IPS DF 6.9 (cell line): ENCODE results near the gene PCYT1A.
"Not testable (repeated sequence)": the region's sequence is repeated elsewhere in the genome, so short reads cannot be mapped to it uniquely, and the experiment has no call there.

Experiments used
- DNase-seq: peaks from one replicate; pipeline ENCODE4 v3.0.0-alpha.2; 2013; ENCODE audit warnings: low read depth, low spot score
- H3K27ac ChIP-seq: one replicate; pipeline ENCODE4 v1.5.1; 2013; ENCODE audit warnings: low read length, control low read depth
- H3K27me3 ChIP-seq: 2 replicates; pipeline ENCODE4 v1.6.1; 2013; ENCODE audit warnings: mild to moderate bottlenecking, low read length; ENCODE audit not compliant: control insufficient read depth, insufficient read depth
- H3K36me3 ChIP-seq: 2 replicates; pipeline ENCODE4 v1.6.1; 2013; ENCODE audit warnings: low read length; ENCODE audit not compliant: control insufficient read depth, insufficient read depth
- H3K4me1 ChIP-seq: 2 replicates; pipeline ENCODE4 v1.6.1; 2013; ENCODE audit warnings: low read length; ENCODE audit not compliant: control insufficient read depth, insufficient read depth
- H3K4me3 ChIP-seq: 2 replicates; pipeline ENCODE4 v1.5.1; 2013; ENCODE audit warnings: mild to moderate bottlenecking, low read length
- H3K9me3 ChIP-seq: 2 replicates; pipeline ENCODE4 v1.6.1; 2013; ENCODE audit warnings: low read length, inconsistent platforms; ENCODE audit not compliant: control insufficient read depth, insufficient read depth
- WGBS: extraction: QIAGEN DNeasy Blood & Tissue Kit; methylation state at CpG from one replicate; pipeline ENCODE4 v1.1.7; 2013; ENCODE audit warnings: mixed read lengths, missing lambda C conversion rate; ENCODE audit not compliant: insufficient read length, insufficient coverage; 5-methylcytosine and 5-hydroxymethylcytosine counted together

PCYT1A gene

DNA sequence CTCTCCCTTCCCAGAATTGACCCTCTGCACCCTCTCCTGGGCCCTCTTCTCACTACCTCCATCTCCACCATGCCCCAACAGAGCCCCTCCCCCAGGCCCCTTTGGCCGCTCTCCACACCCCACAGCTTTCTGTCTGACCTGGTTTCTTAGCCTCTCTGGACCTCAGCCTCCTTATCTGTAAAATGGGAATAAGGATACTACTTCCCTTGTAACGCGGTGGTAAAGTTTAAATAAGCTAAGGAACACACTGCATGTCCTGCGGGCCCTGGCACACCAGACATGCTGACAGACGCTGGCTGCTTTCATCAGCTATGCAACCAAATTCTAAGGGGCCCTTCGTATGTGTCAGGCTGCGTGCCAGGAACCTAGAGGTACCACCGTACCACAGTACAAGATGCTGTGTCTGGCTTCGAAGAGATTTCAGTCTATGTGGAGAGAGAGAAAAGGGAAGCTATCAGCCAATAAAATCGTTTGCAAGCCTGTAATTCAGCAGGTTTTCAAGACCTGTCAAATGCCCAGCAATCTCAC is 72.0 kb downstream of the PCYT1A start:
- no CpG with 5 or more reads among the region's 10 CpGs for WGBS
- H3K27ac ChIP-seq: no peak overlapping the region

DNA sequence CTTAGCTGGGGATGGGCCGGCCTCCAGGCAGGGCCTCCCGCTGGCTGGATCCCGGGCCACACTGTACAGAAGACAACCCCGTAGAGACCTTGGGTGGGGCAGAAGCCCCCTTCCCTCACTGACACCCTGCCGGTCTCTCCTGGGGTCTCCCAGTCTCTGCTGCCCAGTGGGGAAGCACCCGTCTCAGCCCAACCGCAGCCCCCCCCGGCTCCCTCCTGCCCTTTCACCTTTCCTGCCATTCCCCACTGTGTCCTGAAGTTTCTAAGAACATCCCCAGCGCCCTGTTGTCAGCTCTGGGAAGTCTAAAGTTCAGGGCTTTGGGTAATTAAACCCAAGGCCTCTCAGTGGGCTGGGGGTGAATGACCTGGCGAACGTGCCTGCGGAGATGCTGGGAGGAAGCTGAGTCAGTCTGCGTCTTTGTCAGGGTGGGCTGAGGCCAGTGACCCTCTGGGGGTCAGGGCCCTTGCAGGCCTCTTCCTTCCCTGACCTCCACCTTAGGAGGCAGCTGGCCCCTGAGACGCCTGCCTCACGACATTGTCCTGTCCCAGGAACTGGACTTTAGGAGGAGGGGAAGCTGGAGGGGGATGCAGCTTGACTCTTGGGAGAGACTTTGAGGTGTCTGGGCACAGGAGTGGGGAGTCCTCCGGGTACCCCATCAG is 72.6 kb downstream of the PCYT1A start:
- Histone ChIP-seq H3K27me3 (no peaks in the 10 kb centered on the region), H3K9me3 (no peaks in the 10 kb centered on the region), H3K27ac (no peak overlapping the region), H3K4me1 (peaks cover 7% of the 10 kb centered on the region), H3K36me3 (no peaks in the 10 kb centered on the region), H3K4me3 (no peak overlapping the region)
- no peak for DNase-seq
- no CpG with 5 or more reads among the region's 16 CpGs for WGBS

More for the DNA sequence above, 72.0 kb downstream of the PCYT1A start:
- no peak for DNase-seq
- Histone ChIP-seq H3K9me3 (no peaks in the 10 kb centered on the region), H3K36me3 (no peaks in the 10 kb centered on the region), H3K4me1 (peaks cover 7% of the 10 kb centered on the region), H3K27me3 (no peaks in the 10 kb centered on the region), H3K4me3 (no peak overlapping the region)

DNA sequence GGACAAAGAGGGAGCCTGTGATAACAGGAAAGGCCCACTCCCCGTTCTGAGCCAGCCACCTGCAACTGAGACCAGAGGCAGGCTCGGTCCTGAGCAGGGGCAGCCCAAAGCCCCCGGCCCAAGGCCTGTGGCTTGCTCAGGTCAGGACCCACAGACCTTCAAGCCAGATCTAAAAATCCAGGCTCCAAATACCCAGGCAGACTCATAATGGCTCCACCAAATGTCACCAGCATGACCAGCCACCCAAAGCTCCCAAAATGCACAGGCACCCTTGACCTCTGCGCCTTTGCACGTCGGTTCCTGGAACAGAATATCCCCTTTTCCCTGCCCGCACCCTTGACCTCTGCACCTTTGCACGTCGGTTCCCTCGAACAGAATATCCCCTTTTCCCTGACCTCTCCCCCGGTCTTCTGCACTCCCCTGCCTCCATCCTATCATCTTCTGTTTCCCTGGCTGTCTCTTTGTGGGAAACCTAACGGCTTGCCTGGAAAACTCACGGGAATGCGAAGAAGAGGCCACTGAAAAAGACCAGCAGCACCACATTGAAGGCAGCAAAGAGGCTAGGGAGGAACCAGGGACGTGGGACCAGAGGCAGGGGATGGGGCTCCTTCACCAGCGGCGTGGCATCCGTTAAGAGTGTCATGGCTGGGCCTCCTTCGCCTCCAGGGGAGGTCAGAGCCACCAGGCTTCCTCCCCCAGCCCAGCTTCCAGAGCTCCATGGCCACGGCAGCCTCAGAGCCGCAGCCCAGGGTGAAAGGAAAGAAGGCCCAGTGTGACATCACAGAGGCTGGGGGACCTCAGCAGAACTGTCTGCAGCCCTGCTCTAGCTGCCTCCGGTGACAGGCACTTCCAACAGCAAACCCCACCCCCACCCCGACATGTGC is 76.6 kb downstream of the PCYT1A start, which contains the start of gene ZDHHC19:
Gene ZDHHC19, minus strand, starts transcription at position 728 of the 884 bp plus-strand sequence. Its CDS starts 85 bp downstream, at position 643.
- Histone ChIP-seq H3K27me3 (peaks cover 3% of the 10 kb centered on the region; the same call in 1 of the 2 replicates), H3K9me3 (no peaks in the 10 kb centered on the region), H3K27ac (no peak within 1 kb of the TSS), H3K4me3 (no peak within 1 kb of the TSS), H3K4me1 (peaks cover 3% of the 10 kb centered on the region), H3K36me3 (no peaks in the 10 kb centered on the region)
- DNase-seq: no peak
- WGBS: no CpG with 5 or more reads among the region's 23 CpGs

DNA sequence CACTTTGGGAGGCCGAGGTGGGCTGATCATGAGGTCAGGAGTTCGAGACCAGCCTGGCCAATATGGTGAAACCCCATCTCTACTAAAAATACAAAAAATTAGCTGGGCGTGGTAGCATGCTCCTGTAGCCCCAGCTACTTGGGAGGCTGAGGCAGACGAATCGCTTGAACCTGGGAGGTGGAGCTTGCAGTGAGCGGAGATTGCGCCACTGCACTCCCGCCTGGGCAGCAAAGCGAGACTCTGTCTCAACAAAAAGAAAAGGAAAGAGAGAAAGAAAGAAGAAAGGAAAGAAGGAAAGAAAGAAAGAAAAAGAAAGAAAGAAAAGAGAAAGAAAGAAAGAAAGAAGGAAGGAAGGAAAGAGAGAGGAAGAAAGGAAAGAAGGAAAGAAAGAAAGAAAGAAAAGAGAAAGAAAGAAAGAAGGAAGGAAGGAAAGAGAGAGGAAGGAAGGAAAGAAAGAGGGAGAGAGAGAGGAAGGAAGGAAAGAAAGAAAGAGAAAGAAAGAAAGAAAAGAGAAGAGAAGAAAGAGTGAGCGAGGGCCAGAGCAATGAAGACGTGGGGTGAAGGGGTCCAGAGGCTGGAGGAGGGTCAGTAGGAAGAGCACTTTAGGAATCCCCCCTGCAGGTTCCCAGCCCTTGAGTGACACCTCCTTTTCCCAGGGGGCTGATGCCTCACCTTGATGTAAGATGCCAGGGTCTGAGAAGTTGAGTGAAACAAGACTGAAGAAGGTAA is 77.4 kb downstream of the PCYT1A start:
- not testable (repeated sequence) for H3K4me1 ChIP-seq, H3K27me3 ChIP-seq, H3K4me3 ChIP-seq, H3K9me3 ChIP-seq, H3K36me3 ChIP-seq, H3K27ac ChIP-seq, DNase-seq
- WGBS: no CpG with 5 or more reads among the region's 11 CpGs

DNA sequence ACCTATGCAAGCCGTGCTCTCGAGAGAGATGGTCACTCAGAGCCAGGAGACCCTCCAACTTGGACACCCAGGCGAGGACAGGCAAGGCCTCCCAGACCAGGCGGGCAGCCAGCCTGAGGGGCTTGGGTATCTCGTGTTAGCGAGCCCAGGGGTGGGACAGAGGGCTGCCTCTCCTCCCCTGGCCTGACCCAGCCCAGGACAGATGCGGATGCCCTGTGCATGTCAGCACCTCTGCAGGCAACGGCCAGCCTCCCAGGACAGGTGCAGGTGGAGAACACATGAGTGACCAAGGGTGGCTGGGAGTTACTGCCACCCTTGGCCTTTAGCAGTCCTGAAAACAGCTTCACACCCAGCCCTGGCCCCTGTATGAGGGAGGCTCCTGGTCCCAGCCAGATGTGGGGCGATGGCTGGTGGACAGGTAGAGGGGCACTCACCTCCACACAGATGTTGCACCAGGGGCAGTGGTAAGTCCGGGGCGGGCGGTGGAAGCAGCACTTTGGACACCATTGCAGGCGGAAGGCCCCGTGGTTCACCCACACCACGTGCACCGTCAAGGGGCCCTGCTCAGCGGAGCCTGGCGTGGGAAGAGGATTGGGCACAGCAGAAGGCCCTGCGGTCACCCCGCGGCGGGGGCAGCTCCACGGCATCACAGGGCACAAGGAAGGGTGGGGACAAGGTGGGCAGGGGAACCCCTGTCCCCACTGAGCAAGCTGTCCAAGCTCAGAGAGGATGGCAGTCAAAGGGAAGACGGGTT is 78.4 kb downstream of the PCYT1A start:
- Histone ChIP-seq H3K36me3 (no peaks in the 10 kb centered on the region), H3K4me1 (peaks cover 3% of the 10 kb centered on the region), H3K27me3 (peaks cover 3% of the 10 kb centered on the region; the same call in 1 of the 2 replicates), H3K4me3 (no peak overlapping the region), H3K9me3 (no peaks in the 10 kb centered on the region), H3K27ac (no peak overlapping the region)
- no peak for DNase-seq
- WGBS: no CpG with 5 or more reads among the region's 24 CpGs

DNA sequence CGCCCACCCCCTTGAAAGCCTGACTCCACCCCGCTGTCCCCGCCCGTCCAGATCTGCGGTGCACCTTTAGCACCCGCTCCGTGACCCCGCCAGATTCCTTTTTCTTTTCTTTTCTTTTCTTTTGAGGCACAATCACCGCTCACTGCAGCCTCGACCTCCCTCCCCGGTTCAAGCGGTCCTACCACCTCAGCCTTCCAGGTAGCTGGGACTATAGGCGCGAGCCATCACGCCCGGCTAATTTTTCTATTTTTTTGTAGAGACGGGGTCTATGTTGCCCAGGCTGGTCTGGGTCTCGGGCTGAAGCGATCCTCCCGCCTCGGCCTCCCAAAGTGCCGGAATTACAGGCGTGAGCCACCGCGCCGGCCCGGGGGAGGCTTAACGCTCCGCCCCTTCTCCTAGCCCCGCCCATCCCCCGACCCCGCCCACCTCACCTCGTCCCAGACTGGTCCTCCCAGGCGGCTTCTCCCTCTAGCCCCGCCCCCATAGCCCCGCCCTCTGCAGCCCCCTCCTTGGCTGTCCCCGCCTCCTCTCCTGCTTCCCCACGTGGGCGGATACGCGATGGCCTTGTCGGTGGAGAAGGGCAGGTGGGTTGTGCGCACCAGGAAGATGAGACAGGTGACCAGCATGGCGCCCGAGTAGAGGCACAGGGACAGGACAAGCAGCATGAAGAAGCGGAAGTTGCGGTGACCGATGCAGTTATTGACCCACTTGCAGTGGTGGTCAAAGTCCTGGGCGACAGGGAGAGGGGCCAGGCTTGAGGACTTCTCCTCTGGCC is 79.5 kb downstream of the PCYT1A start:
- no peak for DNase-seq
- Histone ChIP-seq H3K36me3 (no peaks in the 10 kb centered on the region), H3K27ac (no peak overlapping the region), H3K9me3 (no peaks in the 10 kb centered on the region), H3K4me3 (peak overlapping the region; percentile 45; the same call in 1 of the 2 replicates), H3K27me3 (peaks cover 3% of the 10 kb centered on the region; the same call in 1 of the 2 replicates), H3K4me1 (peaks cover 3% of the 10 kb centered on the region)
- WGBS: no CpG with 5 or more reads among the region's 49 CpGs

DNA sequence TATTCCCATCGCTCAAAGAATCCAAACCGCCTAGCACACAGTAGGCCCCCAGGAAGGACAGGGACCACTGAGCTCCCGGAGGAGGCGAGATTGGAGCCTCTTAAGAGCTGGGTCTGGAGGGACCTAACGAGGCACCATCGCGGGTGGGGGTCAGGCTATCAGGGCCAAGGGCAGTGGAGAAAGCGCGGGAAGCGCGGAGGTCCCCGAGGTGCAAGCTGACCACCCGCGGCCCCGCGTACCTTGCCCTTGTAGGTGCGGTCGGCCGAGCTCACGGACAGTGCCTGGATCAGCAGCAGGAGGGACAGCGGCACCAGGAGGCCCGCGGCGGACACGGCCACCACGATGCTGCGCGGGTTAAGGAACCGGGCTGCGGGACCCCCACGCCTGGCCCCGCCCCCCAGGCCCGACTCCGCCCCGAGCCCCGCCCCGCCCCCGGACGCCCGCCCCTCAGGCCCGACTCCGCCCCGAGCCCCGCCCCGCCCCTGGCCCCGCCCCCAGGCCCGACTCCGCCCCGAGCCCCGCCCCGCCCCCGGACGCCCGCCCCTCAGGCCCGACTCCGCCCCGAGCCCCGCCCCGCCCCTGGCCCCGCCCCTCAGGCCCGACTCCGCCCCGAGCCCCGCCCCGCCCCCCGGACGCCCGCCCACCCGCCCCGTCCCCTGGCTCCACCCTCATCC is 80.2 kb downstream of the PCYT1A start:
- Histone ChIP-seq H3K4me1 (peaks cover 3% of the 10 kb centered on the region), H3K36me3 (no peaks in the 10 kb centered on the region), H3K4me3 (peak overlapping the region; percentile 67; the same call in 1 of the 2 replicates), H3K9me3 (no peaks in the 10 kb centered on the region), H3K27ac (no peak overlapping the region), H3K27me3 (peaks cover 3% of the 10 kb centered on the region; the same call in 1 of the 2 replicates)
- no peak for DNase-seq
- no CpG with 5 or more reads among the region's 70 CpGs for WGBS

DNA sequence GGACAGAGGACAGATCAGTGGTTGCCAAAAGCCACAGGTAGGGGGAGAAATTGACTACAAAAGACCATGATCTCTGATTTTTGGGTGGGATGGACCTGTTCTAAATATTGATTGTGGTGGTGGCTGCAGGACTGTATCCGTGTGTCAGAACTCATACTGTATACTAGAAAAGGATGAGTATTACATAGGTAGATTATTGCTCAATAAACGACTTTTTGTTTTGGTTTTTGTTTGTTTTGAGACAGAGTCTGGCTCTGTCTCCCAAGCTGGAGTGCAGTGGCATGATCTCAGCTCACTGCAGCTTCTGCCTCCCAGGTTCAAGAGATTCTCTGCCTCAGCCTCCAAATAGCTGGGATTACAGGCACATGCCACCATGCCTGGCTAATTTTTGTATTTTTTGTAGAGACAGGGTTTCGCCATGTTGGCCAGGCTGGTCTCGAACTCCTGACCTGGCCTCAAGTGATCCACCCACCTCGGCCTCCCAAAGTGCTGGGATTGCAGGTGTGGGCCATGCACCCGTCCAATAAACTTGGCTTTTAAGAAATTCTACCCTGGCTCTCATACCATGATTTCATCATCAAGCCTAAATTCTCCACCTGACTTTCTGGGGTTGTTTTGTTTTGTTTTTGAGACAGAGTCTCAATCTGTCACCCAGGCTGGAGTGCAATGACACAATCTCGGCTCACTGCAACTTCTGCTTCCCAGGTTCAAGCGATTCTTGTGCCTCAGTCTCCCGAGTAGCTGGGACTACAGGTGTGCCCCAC is 81.9 kb downstream of the PCYT1A start:
- not testable (repeated sequence) for H3K27me3 ChIP-seq, H3K4me1 ChIP-seq, H3K9me3 ChIP-seq, H3K27ac ChIP-seq, H3K4me3 ChIP-seq, H3K36me3 ChIP-seq, DNase-seq
- WGBS: no CpG with 5 or more reads among the region's 9 CpGs
